Measurements from ENCODE around the gene NIBAN1. TPM values are rescaled to one million over a fixed set of nuclear protein-coding genes. Genes with fewer than 3 reads are reported as not detected.

NIBAN1 gene
- total RNA-seq, 2 donors from 2014 or later = 198 to 371 TPM

- Histone ChIP-seq H3K9me3 (no peaks in the 10 kb centered on the region), H3K36me3 (no peaks in the 10 kb centered on the region), H3K4me1 (peaks cover 0 to 38% of the 10 kb centered on the region in 2 donors), H3K27me3 (no peaks in the 10 kb centered on the region), H3K27ac (peak overlapping the region; percentile 63 to 75), H3K4me3 (no peak overlapping the region)
- DNase-seq (ENCODE audit: low spot score) = no peak
- TF ChIP-seq CTCF (IDR thresholded peaks at IDR 0.05) = no peak
These were observed 20.6 kb downstream of the NIBAN1 start for GRCh38 chr1:184953600-184954219.

- no peaks in the 10 kb centered on the region for H3K9me3 ChIP-seq
- TF ChIP-seq CTCF (IDR thresholded peaks at IDR 0.05) = no peak
- no peak for DNase-seq (ENCODE audit: low spot score)
- peaks cover 0 to 34% of the 10 kb centered on the region in 2 donors for H3K4me1 ChIP-seq
- no peaks in the 10 kb centered on the region for H3K27me3 ChIP-seq
- no peaks in the 10 kb centered on the region for H3K36me3 ChIP-seq
- H3K27ac ChIP-seq = no peak overlapping the region
- no peak overlapping the region for H3K4me3 ChIP-seq
These were observed 21.9 kb downstream of the NIBAN1 start for GRCh38 chr1:184952428-184952827.

GRCh38 chr1:184951788-184952187 lies 22.5 kb downstream of the NIBAN1 start:
- Histone ChIP-seq H3K27me3 (no peaks in the 10 kb centered on the region), H3K4me1 (peaks cover 0 to 34% of the 10 kb centered on the region in 2 donors), H3K27ac (no peak overlapping the region), H3K36me3 (no peaks in the 10 kb centered on the region), H3K4me3 (no peak overlapping the region), H3K9me3 (no peaks in the 10 kb centered on the region)
- no peak for TF ChIP-seq CTCF (IDR thresholded peaks at IDR 0.05)
- DNase-seq (ENCODE audit: low spot score) = no peak

- Histone ChIP-seq H3K4me3 (no peak overlapping the region), H3K27ac (no peak overlapping the region), H3K27me3 (no peaks in the 10 kb centered on the region), H3K4me1 (peaks cover 0 to 36% of the 10 kb centered on the region in 2 donors), H3K9me3 (no peaks in the 10 kb centered on the region), H3K36me3 (no peaks in the 10 kb centered on the region)
- no peak for TF ChIP-seq CTCF (IDR thresholded peaks at IDR 0.05)
- no peak for DNase-seq (ENCODE audit: low spot score)
These were observed 23.4 kb downstream of the NIBAN1 start for GRCh38 chr1:184950906-184951305.

GRCh38 chr1:184950227-184950626 lies 24.1 kb downstream of the NIBAN1 start:
- Histone ChIP-seq H3K9me3 (no peaks in the 10 kb centered on the region), H3K4me1 (peaks cover 0 to 43% of the 10 kb centered on the region in 2 donors), H3K27me3 (no peaks in the 10 kb centered on the region), H3K27ac (peak overlapping the region in 1 of 2 donors; percentile 7), H3K36me3 (no peaks in the 10 kb centered on the region), H3K4me3 (no peak overlapping the region)
- DNase-seq (ENCODE audit: low spot score) = no peak
- no peak for TF ChIP-seq CTCF (IDR thresholded peaks at IDR 0.05)

Measured in right atrium auricular region (tissue), 2 donors.